HUES64 (cell line): Measurements from ENCODE around the gene NSG2.

Experiments used
- H3K27ac ChIP-seq: 2 replicates; pipeline ENCODE4 v1.7.0; 2013; ENCODE audit warnings: low read depth, low read length, inconsistent platforms
- H3K27me3 ChIP-seq: 2 replicates; pipeline ENCODE4 v1.6.1; 2013; ENCODE audit warnings: mild to moderate bottlenecking, low read length; ENCODE audit not compliant: insufficient read depth
- H3K36me3 ChIP-seq: 2 replicates; pipeline ENCODE4 v1.6.1; 2013; ENCODE audit warnings: mild to moderate bottlenecking, low read length; ENCODE audit not compliant: insufficient read depth
- H3K4me1 ChIP-seq: 2 replicates; pipeline ENCODE4 v1.6.1; 2013; ENCODE audit warnings: mild to moderate bottlenecking, low read length, moderate library complexity; ENCODE audit not compliant: insufficient read depth
- H3K4me3 ChIP-seq: 2 replicates; pipeline ENCODE4 v1.5.1; 2013; ENCODE audit warnings: mild to moderate bottlenecking, low read length, moderate library complexity
- H3K9ac ChIP-seq: 2 replicates; pipeline ENCODE4 v1.6.1; 2013; ENCODE audit warnings: mild to moderate bottlenecking, low read depth, low read length
- H3K9me3 ChIP-seq: 2 replicates; pipeline ENCODE4 v1.6.1; 2013; ENCODE audit warnings: low read depth, low read length; ENCODE audit not compliant: insufficient read depth
- WGBS: fragments of 150-250, 120-280 bp; methylation state at CpG from one replicate; pipeline ENCODE4 v1.1.7; 2013; ENCODE audit warnings: missing lambda C conversion rate; 5-methylcytosine and 5-hydroxymethylcytosine counted together

The NSG2 gene

DNA sequence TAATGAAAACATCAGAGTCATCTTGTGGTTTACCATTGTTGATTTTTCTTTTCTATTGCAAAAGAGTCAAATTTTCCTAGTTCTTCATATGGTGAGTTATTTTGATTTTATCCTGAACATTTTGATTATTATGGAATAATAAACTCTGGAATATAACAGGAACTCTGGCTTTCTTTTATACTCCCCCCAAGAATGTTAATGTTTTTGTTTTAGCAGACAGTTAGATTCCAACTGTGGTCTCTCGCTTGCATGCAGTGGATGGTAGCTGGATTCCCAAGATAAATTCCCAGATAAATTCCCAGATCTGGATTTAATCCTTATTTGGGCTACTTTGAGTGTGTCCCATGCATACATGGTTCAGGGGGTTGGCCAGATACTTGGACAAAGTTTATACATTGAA is 109.8 kb downstream of the NSG2 start:
- Histone ChIP-seq H3K9me3 (peaks cover 8% of the 10 kb centered on the region; the same call in 1 of the 2 replicates), H3K27ac (no peak overlapping the region), H3K27me3 (peaks cover 3% of the 10 kb centered on the region; the same call in 1 of the 2 replicates), H3K4me1 (no peaks in the 10 kb centered on the region), H3K4me3 (no peak overlapping the region), H3K36me3 (no peaks in the 10 kb centered on the region), H3K9ac (no peak overlapping the region)
- WGBS: 100% methylated on average over 1 of the region's 1 CpG

GRCh38 chr5:174155706-174156105 is 110.2 kb downstream of the NSG2 start:
- Histone ChIP-seq H3K36me3 (no peaks in the 10 kb centered on the region), H3K27me3 (peaks cover 6% of the 10 kb centered on the region; the same call in 1 of the 2 replicates), H3K9me3 (peaks cover 8% of the 10 kb centered on the region; the same call in 1 of the 2 replicates), H3K4me3 (no peak overlapping the region), H3K9ac (no peak overlapping the region), H3K4me1 (no peaks in the 10 kb centered on the region), H3K27ac (no peak overlapping the region)
- WGBS: 80% methylated on average over 3 of the region's 3 CpGs

DNA sequence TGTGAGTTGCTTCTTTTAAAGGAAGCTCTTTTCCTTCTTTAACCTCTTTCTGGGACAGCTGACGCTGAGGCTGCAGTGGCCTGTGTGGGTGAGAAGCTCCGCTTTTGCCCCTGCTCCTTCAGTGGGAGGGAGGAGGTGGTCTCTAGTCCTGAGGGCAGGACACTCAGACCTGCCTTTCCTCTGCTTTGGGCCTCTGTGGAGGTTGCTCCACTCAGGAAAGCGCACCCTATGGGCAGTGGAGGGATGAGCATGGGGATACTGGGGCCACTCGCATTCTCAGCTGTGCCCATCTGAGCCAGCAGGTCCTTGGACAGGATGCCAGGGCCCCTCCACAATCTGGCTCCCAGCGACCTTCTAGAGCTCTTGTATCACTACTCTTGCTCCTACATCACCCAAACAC is 111.5 kb downstream of the NSG2 start:
- Histone ChIP-seq H3K4me3 (no peak overlapping the region), H3K9ac (no peak overlapping the region), H3K4me1 (no peaks in the 10 kb centered on the region), H3K36me3 (no peaks in the 10 kb centered on the region), H3K27ac (no peak overlapping the region), H3K9me3 (peaks cover 8% of the 10 kb centered on the region; the same call in 1 of the 2 replicates), H3K27me3 (peaks cover 6% of the 10 kb centered on the region; the same call in 1 of the 2 replicates)
- WGBS: 96% methylated on average over 5 of the region's 5 CpGs
